ENCODE data around the gene EDAR. TPM values are rescaled to one million over a fixed set of nuclear protein-coding genes. Genes with fewer than 3 reads are reported as not detected.

EDAR gene
- total and polyA plus RNA-seq, 2 of the 4 experiments (the other 2 are of a cell fraction), result not detected

GRCh38 chr2:108896741-108897140 lies 92.3 kb downstream of the EDAR start:
- POLR2A ChIA-PET (ENCODE audit: unreplicated experiment), result no interaction called here
- Histone ChIP-seq H3K4ac (ENCODE audit: low read depth, low read length) (no peak overlapping the region), H2BK15ac (ENCODE audit: low read depth, low read length) (no peak overlapping the region), H2BK120ac (ENCODE audit: low read depth, low read length) (no peak overlapping the region), H3K79me1 (ENCODE audit: low read depth in 1 of 2, low read length in 2 of 2) (no peaks in the 10 kb centered on the region), H3K14ac (replicated peaks; ENCODE audit: low read depth, low read length) (no peak overlapping the region), H3K9ac (ENCODE audit: low read depth, low read length) (no peak overlapping the region), H4K8ac (ENCODE audit: low read depth in 2 of 2, low read length in 2 of 2) (no peak overlapping the region), H2BK20ac (ENCODE audit: low read depth, low read length) (no peak overlapping the region), H3K23ac (ENCODE audit: low read depth, low read length) (no peak overlapping the region), H3K27ac (ENCODE audit: insufficient read depth, low read length) (no peak overlapping the region), H3K56ac (ENCODE audit: extremely low read depth, insufficient read depth, low read length) (no peak overlapping the region), H3K18ac (ENCODE audit: low read depth, low read length) (no peak overlapping the region), H4K5ac (ENCODE audit: low read depth, low read length) (no peak overlapping the region), H3K4me2 (ENCODE audit: low read depth, low read length) (no peak overlapping the region), H3K36me3 (ENCODE audit: control insufficient read depth, insufficient read depth, low read length) (no peaks in the 10 kb centered on the region), H4K91ac (ENCODE audit: insufficient read depth, low read depth, low read length) (no peak overlapping the region), H3K9me3 (ENCODE audit: control insufficient read depth, insufficient read depth, low read length) (no peaks in the 10 kb centered on the region), H3K27me3 (ENCODE audit: control insufficient read depth, insufficient read depth, low read length) (peaks cover 4% of the 10 kb centered on the region; the same call in 1 of the 2 replicates), H3K4me3 (ENCODE audit: insufficient read depth, low read depth, low read length) (no peak overlapping the region), H4K20me1 (ENCODE audit: insufficient read depth, low read length) (no peaks in the 10 kb centered on the region), H2AK9ac (replicated peaks; ENCODE audit: low read depth, low read length, poor library complexity) (no peak overlapping the region), H2BK5ac (ENCODE audit: low read depth, low read length, poor library complexity, severe bottlenecking) (no peak overlapping the region), H2AK5ac (ENCODE audit: low read depth, low read length) (no peak overlapping the region), H3K4me1 (ENCODE audit: control insufficient read depth, insufficient read depth, low read length) (no peaks in the 10 kb centered on the region), H2AFZ (replicated peaks; ENCODE audit: low read length, poor library complexity) (no peak overlapping the region), H3K9me1 (ENCODE audit: insufficient read depth, low read length) (no peaks in the 10 kb centered on the region)
- TF ChIP-seq RAD21 (IDR thresholded peaks at IDR 0.05; ENCODE audit: low read length) (no peak), CHD1 (IDR thresholded peaks at IDR 0.05; ENCODE audit: low read depth, low read length) (no peak), BHLHE40 (IDR thresholded peaks at IDR 0.05; ENCODE audit: low read depth, low read length) (no peak), MAFK (IDR thresholded peaks at IDR 0.05; ENCODE audit: low read depth, low read length) (no peak), MXI1 (IDR thresholded peaks at IDR 0.05; ENCODE audit: borderline replicate concordance, low read depth, low read length) (no peak), RCOR1 (IDR thresholded peaks at IDR 0.05; ENCODE audit: insufficient replicate concordance, low read length) (no peak), POLR2A (IDR thresholded peaks at IDR 0.05; ENCODE audit: low read depth, low read length) (no peak)
- dilution Hi-C loops (cut with HindIII; ENCODE audit: low sequenced_read_pairs, unreplicated experiment), result no loop called here
- in situ Hi-C loops (cut with MboI; ENCODE audit: low sequenced_read_pairs), result no loop called here
- ATAC-seq (ENCODE audit: low read depth) (no peak), DNase-seq (no peak)
- no TSS peak for BruUV-seq (replicated peaks)
- intact Hi-C loops (cut with micrococcal nuclease), result no loop called here
- 95% methylated on average over 9 of the region's 13 CpGs; no CpG with 5 or more reads in 1 of the 2 experiments for whole genome bisulfite sequencing, 2 experiments (ENCODE audit: extremely low coverage in 2 of 2, insufficient read length in 1 of 2)
- CTCF ChIA-PET, result no interaction called here

Data from IMR-90 (cell line).